Measurements from ENCODE around the gene ZFP90.
A peak's percentile ranks its signal among the peaks of the same experiment; 100 is the strongest.

Gene ZFP90

GRCh38 chr16:68577352-68577853, 38.3 kb downstream of the ZFP90 start:
- DNase-seq (ENCODE audit: low spot score), result no peak

GRCh38 chr16:68590201-68590994, 51.3 kb downstream of the ZFP90 start:
- DNase-seq (ENCODE audit: low spot score), result peak; percentile 87

GRCh38 chr16:68592466-68593337, 53.6 kb downstream of the ZFP90 start:
- DNase-seq (ENCODE audit: low spot score), result no peak

- no peak for DNase-seq (ENCODE audit: low spot score)
Measured at GRCh38 chr16:68596266-68596665, 57.2 kb downstream of the ZFP90 start.

GRCh38 chr16:68599586-68599985, 60.5 kb downstream of the ZFP90 start:
- DNase-seq (ENCODE audit: low spot score), result no peak

- no peak for DNase-seq (ENCODE audit: low spot score)
Measured at GRCh38 chr16:68605746-68606145, 66.7 kb downstream of the ZFP90 start.

GRCh38 chr16:68607443-68607842, 68.4 kb downstream of the ZFP90 start:
- no peak for DNase-seq (ENCODE audit: low spot score)

GRCh38 chr16:68608330-68608729, 69.2 kb downstream of the ZFP90 start:
- no peak for DNase-seq (ENCODE audit: low spot score)

- DNase-seq (ENCODE audit: low spot score), result no peak
Measured at GRCh38 chr16:68612996-68613395, 73.9 kb downstream of the ZFP90 start.

GRCh38 chr16:68617734-68618133, 78.6 kb downstream of the ZFP90 start:
- DNase-seq (ENCODE audit: low spot score), result no peak
